ENCODE results near the gene GPHN. TPM values are rescaled to one million over a fixed set of nuclear protein-coding genes. Genes with fewer than 3 reads are reported as not detected.

Gene GPHN
- total RNA-seq, 1 experiment from 2014 or later: 11.3 TPM

- no peaks in the 10 kb centered on the region for H3K36me3 Mint-ChIP-seq (ENCODE audit: insufficient read depth, unreplicated experiment)
- no peaks in the 10 kb centered on the region for H3K27me3 Mint-ChIP-seq (ENCODE audit: insufficient read depth, unreplicated experiment)
- H3K27me3 ChIP-seq (replicated peaks; ENCODE audit: control insufficient read depth, insufficient read depth, low read length): no peaks in the 10 kb centered on the region
- no peaks in the 10 kb centered on the region for H3K36me3 ChIP-seq (ENCODE audit: control insufficient read depth, insufficient read depth, low read length)
- no peaks in the 10 kb centered on the region for H3K9me3 ChIP-seq
- BruUV-seq (replicated peaks): no TSS peak
- H3K4me1 ChIP-seq: peaks cover 5% of the 10 kb centered on the region
- intact Hi-C loops (cut with micrococcal nuclease; ENCODE audit: unreplicated experiment): no loop called here
- no peak overlapping the region for H3K4me3 ChIP-seq (ENCODE audit: low read depth, low read length)
- ChIA-PET CTCF (no interaction called here), POLR2A (no interaction called here)
- no peaks in the 10 kb centered on the region for H3K4me1 Mint-ChIP-seq (ENCODE audit: low read depth, unreplicated experiment)
- TF ChIP-seq, protein P1, sequence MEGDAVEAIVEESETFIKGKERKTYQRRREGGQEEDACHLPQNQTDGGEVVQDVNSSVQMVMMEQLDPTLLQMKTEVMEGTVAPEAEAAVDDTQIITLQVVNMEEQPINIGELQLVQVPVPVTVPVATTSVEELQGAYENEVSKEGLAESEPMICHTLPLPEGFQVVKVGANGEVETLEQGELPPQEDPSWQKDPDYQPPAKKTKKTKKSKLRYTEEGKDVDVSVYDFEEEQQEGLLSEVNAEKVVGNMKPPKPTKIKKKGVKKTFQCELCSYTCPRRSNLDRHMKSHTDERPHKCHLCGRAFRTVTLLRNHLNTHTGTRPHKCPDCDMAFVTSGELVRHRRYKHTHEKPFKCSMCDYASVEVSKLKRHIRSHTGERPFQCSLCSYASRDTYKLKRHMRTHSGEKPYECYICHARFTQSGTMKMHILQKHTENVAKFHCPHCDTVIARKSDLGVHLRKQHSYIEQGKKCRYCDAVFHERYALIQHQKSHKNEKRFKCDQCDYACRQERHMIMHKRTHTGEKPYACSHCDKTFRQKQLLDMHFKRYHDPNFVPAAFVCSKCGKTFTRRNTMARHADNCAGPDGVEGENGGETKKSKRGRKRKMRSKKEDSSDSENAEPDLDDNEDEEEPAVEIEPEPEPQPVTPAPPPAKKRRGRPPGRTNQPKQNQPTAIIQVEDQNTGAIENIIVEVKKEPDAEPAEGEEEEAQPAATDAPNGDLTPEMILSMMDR (IDR thresholded peaks at IDR 0.05; ENCODE audit: insufficient read depth in 1 of 2, low read depth in 1 of 2, low read length in 1 of 2, severe bottlenecking in 1 of 2, unreplicated experiment in 1 of 2): no peak
- no peak overlapping the region for H3K27ac Mint-ChIP-seq (ENCODE audit: unreplicated experiment)
- no peak for DNase-seq
- H3K9me3 Mint-ChIP-seq (ENCODE audit: unreplicated experiment): no peaks in the 10 kb centered on the region
- no peak overlapping the region for H3K4me3 Mint-ChIP-seq (ENCODE audit: unreplicated experiment)
These were observed 684.4 kb downstream of the GPHN start for GRCh38 chr14:67192366-67192765.

DNA sequence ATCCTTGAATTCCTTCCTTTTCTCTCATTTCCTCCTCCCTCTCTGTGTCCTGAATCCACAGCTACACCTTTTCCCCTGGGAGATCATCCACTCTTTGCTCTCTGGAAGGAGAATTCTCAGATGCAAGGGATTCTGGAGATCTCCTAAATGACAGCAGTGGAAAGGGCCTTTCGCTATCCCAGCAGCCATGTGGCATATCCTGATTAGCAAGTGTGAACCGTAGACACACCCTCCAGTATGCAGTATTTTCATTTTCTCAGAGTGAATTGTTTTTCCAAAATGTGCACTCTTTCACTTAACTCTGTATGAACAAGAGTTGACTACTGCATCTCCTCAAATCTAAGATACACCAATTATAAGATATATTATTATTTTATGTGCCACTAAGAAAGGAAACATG, 687.3 kb downstream of the GPHN start:
- H3K4me1 Mint-ChIP-seq (ENCODE audit: low read depth, unreplicated experiment): no peaks in the 10 kb centered on the region
- ChIA-PET CTCF (no interaction called here), POLR2A (no interaction called here)
- H3K4me3 ChIP-seq (ENCODE audit: low read depth, low read length): no peak overlapping the region
- BruUV-seq (replicated peaks): no TSS peak
- no peak for DNase-seq
- no peaks in the 10 kb centered on the region for H3K4me1 ChIP-seq
- H3K9me3 Mint-ChIP-seq (ENCODE audit: unreplicated experiment): no peaks in the 10 kb centered on the region
- no peak overlapping the region for H3K27ac Mint-ChIP-seq (ENCODE audit: unreplicated experiment)
- no peaks in the 10 kb centered on the region for H3K27me3 Mint-ChIP-seq (ENCODE audit: insufficient read depth, unreplicated experiment)
- intact Hi-C loops (cut with micrococcal nuclease; ENCODE audit: unreplicated experiment): no loop called here
- no peaks in the 10 kb centered on the region for H3K27me3 ChIP-seq (replicated peaks; ENCODE audit: control insufficient read depth, insufficient read depth, low read length)
- no peaks in the 10 kb centered on the region for H3K36me3 ChIP-seq (ENCODE audit: control insufficient read depth, insufficient read depth, low read length)
- H3K9me3 ChIP-seq: no peaks in the 10 kb centered on the region
- no peak overlapping the region for H3K4me3 Mint-ChIP-seq (ENCODE audit: unreplicated experiment)
- TF ChIP-seq, protein P1 (IDR thresholded peaks at IDR 0.05; ENCODE audit: insufficient read depth in 1 of 2, low read depth in 1 of 2, low read length in 1 of 2, severe bottlenecking in 1 of 2, unreplicated experiment in 1 of 2): no peak
- no peaks in the 10 kb centered on the region for H3K36me3 Mint-ChIP-seq (ENCODE audit: insufficient read depth, unreplicated experiment)

- ChIA-PET CTCF (no interaction called here), POLR2A (no interaction called here)
- Mint-ChIP-seq H3K9me3 (ENCODE audit: unreplicated experiment) (no peaks in the 10 kb centered on the region), H3K4me1 (ENCODE audit: low read depth, unreplicated experiment) (no peaks in the 10 kb centered on the region), H3K36me3 (ENCODE audit: insufficient read depth, unreplicated experiment) (no peaks in the 10 kb centered on the region), H3K27me3 (ENCODE audit: insufficient read depth, unreplicated experiment) (no peaks in the 10 kb centered on the region), H3K27ac (ENCODE audit: unreplicated experiment) (no peak overlapping the region), H3K4me3 (ENCODE audit: unreplicated experiment) (no peak overlapping the region)
- Histone ChIP-seq H3K36me3 (ENCODE audit: control insufficient read depth, insufficient read depth, low read length) (no peaks in the 10 kb centered on the region), H3K4me1 (no peaks in the 10 kb centered on the region), H3K9me3 (no peaks in the 10 kb centered on the region), H3K4me3 (ENCODE audit: low read depth, low read length) (no peak overlapping the region), H3K27me3 (replicated peaks; ENCODE audit: control insufficient read depth, insufficient read depth, low read length) (no peaks in the 10 kb centered on the region; the same call in 1 of the 2 replicates)
- DNase-seq: no peak
- intact Hi-C loops (cut with micrococcal nuclease; ENCODE audit: unreplicated experiment): no loop called here
- BruUV-seq (replicated peaks): no TSS peak
- TF ChIP-seq, protein P1 (IDR thresholded peaks at IDR 0.05; ENCODE audit: insufficient read depth in 1 of 2, low read depth in 1 of 2, low read length in 1 of 2, severe bottlenecking in 1 of 2, unreplicated experiment in 1 of 2): no peak
These were observed 691.1 kb downstream of the GPHN start for GRCh38 chr14:67199016-67199415.
